NCI-H510A treated with DMSO at 0.1 percent for 48 hours (cell line): Measurements from ENCODE around the gene KCNA10.

Experiments used
- DNase-seq: peaks from one replicate; lab custom pipeline; 2025; lab: John Stamatoyannopoulos, UW

Gene KCNA10

DNA sequence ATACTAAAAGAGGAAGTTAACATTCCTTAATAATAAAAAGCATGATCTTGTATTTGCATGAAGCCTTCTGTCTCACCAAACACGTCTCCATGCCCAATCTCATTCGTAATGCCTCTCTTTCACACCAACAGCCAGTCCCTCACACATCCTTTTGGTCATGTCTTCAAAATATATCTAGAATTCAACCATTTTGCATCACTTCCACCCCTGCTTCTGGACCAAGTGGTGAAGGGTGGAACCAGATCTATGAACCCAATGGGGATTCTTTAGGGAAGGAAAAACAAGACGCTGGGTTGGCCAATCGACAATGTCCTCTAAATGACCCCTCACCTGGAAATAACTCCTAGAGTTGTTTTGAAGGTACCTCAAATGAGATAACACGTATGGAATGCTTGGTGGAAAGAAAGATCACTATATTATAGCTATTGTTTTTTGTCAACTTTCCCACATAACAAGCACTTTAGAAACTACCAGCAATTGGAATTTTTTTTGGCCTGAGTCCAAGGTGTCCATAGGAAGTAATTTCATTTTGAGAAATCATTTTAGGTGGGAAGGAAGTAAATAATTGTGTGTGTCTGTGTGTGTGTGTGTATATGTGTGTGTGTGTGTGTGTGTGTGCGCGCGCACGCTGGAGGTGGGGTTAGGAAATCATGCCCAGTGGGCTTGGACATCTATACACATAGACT, at the start of gene KCNA10:
TSS of gene KCNA10 (minus strand) at position 51 of the 686 bp plus-strand sequence. CDS start 388 bp downstream, outside the sequence.
- no peak for DNase-seq

DNA sequence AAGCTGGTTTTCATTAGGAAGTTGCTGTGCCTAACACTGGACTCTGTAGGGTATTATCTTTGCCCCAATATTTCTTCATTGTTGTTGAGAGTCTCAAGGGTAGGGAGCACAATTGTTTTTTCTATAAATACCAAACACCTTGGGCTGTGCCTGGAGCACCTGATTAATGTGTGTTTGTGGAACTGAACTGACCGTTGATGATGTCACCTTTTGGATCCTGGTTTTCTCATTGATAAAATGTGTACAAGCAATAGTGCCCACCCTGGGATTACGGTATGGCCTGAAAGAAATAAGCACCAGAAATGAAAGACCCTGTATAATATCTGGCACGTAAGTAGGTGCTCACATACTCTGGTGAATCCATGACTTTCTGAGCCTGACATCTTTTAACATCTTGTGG, 47.9 kb upstream of the KCNA10 start:
- DNase-seq = no peak

DNA sequence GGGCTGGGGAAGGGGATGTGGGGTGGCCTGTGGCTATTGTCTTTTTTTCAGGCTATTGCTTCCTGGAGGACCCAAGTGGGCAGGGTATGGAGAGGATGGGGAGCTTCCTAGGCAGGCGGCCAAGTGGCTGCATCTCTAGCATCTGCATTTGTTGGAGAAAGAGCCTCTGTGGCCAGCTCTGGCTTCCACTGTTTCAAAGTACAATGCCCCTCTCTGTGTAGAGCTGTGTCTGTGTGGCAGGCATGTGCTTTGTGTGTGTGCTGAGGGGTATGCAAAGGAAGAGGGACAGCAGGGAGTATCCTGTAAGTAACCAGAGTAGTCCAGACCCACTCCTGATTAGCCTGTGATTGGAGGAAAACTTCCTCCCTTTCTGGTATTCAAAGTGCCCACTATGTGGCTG, 46.6 kb upstream of the KCNA10 start:
- no peak for DNase-seq

DNA sequence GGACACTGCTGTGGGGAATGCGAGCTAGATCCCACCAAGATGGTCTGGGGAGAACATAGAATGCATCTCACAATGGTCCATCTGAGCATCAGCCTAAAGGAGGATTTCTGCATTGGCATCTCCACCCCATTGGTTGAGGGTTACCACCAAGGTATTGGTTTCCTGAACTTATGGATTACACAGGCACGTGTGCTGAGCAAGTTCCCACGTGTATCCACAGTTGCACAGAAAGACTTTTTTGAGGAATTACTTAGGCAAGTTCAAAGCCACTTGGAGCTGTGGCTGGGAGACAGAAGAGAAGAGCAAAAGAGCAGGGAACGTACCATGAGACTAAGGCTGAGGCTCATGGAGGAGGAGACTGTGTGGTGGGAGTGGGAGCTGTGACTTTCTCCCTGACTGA, 44.1 kb upstream of the KCNA10 start:
- DNase-seq = no peak

DNA sequence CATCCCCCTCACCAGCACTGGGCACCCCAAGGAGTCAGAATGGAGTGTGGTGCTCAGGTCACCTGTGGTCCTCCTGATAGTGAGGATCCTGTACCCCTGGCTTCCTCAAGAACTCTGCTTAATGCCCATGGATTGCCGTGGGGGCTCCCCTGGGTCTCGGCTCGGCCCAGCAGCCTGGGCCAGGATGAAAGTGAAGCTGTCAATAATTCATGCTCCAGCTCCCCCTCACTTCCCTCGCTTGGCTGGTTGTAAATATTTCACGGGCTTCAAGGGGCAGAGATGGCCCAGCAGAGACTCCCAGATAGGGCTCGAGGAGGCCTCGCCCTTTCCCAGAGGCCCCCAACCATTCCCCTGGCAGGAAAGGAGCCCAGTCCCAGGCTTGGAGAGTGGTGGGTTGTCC, 42.6 kb upstream of the KCNA10 start:
- no peak for DNase-seq

DNA sequence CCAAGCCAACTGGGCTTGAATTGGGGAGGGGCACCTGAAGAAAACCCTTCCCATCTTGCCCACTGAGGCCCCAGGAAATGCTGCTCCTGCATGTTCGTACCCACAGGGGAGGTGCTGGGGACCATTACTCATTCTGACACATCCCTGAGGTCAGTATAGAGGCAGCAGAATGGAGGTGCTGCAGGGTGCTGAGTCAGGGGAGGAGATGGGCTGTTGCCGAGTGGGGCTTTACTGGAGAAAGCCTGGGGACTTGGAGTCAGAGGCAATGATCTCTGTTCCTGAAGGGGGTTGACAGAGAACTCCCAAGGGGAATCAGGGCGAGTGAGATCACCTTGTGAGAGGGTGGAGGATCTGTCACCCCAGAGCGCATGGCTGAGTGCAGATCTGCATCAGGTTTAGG, 40.2 kb upstream of the KCNA10 start:
- DNase-seq = no peak

DNA sequence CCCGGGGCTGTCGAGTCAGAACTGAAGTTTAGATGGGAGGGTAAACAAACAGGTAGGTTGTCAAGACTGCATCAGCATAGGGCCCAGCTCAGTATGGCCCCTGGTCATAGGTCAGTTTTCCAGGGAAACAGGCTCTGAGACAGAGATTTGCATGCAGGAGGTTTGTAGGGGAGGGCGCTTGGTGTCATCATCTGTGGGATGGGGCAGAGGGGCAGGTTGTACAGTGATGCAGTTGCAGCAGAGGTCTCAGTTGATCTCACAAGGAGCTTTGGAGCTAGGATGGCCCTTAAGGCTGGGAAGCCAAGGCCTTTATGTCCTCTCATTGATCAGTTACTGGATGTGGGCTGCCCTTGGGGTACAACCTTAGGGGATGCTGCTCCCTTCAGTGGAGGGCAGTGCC, 38.5 kb upstream of the KCNA10 start:
- DNase-seq = no peak

DNA sequence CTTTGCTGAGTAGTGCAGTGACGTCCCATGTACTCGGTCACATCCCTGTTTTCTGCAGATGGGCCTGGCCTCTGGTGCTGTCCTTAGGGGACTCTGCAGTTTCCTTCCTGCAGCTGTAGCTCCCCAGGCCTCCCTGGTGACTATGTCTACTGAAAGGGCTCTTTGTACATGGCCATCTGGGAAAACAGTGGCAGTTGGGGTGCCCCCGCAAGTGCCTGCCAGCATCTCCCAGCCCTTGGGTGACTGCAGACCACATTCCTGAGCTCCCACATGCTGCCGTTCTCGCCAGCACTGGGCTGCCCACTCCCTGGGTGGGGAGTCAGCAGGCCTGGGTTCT, 37.5 kb upstream of the KCNA10 start:
- no peak for DNase-seq

DNA sequence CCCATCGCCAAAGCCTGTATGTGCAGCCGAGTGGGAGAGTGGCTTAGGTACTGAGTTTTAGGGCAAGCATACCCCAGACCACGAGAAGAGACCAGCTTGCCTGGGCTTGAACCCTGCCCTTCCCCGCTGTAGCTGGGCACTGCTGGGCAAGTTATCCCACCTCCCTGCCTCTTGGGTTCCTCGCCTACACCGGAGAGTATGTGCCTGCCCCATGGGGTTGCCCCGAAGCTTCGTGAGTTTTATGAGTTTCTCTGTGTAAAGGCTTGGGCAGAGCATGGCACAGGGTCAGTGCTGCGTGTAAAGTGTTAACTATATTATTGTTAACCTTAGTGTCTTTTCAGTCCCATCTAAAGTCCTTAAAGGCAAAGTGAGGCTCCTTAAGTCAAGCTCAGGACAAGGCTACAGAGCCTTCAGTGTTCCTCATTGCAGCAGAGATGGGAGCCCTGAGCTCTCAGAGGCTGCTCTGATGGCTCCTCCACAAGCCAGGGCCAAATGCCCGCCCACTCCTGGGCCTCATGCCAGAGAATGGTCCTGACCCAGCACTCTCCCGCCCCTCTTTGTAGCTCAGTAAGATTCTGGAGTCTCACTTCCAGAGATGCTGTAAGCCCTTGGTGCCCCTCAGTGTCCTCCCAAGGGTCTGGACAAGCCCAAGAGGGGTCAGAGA, 37.0 kb upstream of the KCNA10 start:
- no peak for DNase-seq

DNA sequence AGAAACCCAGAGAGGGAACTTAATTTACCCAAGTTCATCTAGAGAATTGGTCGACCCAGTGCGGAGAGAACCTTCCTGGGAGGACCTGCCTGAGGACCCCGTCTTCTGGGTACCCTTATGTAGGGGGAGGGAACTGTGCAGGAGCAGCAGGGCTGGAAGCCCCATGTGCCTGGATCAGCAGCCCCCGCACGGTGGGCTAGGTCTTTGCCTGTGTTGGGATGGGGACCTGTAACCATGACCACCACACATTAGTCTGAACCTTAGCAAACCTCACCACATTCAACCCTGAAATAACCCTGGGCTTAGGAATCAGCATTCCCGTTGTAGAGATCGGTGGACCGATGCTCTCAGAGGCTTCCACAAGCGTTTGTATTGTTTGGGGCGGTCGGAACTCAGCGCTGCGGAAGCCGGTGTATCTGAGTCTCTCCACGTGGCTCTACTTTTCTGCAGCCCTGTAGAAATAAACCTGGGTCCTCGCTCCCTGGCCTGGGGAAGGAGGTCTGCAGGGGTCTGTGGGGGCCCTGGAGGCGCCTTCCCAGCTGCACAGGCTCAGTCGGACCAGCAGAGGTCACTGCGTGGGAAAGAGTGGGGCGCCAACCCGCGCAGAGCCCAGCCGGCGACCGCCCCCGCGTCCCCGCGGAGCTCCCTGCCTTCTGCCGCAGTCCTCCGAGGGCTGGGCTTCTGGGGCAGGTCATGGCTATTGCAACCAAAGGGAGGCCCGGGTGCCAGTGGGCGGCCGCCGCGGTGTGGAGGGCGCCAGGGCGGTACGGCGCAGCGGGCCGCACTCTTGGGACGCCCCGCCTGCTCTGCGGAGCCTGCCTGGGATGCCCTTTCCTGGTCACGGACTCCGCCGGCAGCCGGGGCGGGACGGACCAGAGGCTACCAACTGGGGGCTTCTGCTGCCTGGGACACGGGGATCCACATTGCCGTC, 36.2 kb upstream of the KCNA10 start:
- no peak for DNase-seq

DNA sequence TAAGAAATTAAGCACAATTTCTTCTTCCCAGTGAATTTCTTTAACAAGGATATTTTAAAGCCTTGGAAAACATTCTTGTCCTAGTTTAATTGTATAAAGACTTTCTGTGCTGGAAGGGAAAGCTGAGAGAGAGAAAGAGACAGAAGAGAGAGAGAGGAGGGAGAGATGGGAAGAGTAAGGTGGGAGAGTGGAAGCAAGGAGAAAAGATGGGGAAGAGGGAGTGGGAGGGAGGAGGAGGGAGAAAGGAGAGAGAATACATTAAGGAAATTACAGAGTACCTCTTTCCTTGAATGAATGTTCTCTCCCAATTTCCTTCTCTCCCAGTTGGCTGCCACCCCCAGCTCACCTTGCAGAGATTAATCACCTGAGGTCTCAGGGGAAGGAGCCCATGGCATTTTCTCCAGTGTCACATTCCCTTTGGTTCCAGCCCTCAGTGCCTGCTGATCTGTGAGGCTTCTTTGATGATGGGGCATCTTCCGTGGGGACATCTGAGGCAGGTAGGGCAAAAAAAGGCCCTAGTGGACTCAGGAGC, 32.4 kb upstream of the KCNA10 start:
- DNase-seq = no peak

DNA sequence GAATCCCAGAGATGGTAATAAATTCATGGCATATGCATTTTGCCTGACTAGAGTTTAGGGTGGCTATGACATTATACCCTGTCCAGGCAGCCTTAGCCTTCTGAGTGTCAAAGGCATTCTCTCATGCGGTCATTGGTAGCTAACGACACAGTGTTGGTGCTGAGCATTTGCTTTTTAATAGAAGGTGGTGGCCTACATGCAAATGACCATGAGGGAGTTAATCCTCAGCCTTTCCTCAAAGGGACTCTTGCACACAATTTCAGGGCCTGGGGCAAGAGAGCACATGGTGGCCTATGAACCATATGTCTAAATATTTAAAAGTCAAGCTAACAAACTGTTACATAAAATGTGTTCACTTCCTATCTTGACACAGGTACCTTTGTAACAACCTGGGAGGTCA, 30.9 kb upstream of the KCNA10 start:
- DNase-seq = no peak

DNA sequence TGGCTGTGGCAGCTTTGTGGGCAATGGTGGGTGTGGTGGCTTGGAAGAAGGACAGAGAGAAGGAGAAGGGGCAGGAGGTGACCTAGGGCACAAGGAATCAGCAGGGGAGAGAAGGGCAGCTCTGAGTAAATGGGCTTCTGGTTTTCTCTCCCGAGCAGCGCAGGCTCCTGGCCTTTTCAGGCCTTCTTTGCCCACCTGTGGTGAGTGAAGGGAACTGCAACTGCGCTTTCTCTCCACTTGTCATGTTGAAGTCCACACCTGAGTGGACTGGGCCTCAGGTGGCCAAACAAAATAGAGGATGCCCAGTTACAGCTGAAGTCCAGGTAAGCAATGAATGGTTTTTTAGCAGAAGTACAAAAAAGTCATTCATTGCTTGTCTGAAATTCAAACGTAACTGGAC, 29.4 kb upstream of the KCNA10 start:
- DNase-seq = peak; percentile 56

DNA sequence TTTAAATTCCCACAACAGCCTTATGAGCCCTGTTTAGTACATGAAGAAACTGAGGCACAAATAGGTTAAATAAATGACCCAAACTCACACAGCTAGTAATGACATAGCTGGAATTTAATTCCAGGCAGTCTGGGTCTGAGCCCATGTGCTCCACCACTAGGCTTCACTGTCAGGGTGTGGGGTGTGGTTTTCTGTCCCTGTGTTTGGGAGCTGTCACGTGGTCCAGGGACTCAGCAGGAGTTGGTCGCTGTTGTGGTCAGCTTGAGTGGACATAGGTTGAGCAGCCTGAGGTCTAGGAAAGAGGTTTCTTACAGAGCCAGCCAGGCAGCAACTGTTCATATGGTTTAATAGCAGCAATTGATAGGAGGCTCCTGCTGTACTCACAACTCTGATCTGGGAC, 28.0 kb upstream of the KCNA10 start:
- no peak for DNase-seq

DNA sequence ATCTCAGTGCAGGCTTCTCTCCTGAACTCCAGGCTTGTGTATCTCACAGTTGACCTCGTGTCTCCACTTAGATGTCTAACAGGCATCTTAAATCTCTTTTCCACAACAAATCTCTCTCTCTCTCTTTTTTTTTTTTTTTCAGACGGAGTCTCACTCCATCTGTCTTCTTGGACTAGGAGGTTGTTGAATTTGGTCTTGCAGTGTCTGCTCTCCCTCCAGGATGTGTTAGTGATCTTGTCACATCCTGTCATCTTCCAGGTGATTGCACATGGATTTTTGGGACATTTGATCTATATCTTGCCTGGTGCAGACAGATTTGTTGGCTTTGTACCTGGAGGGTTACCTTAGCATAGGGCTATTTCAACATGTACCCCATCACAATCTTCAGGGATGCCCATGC, 26.5 kb upstream of the KCNA10 start:
- no peak for DNase-seq

DNA sequence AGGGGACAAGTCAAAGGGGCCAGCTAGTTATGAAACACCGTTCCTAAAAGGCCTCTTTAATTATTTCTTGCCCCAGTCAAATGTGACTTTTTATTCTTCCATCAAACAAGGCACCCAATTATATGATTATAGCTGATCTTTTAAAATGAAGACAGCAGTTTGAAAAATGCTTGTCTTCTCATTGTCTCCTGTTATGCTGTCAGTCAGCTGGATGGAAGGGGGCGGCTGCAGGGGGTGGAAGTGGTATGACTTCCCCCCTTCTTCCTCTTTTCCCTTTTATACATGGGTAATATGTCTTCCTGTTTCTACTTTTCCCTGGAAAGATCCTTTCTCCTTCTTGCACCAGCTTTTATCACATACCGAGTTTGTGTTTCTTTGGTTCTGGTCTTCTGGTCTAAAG, 25.8 kb upstream of the KCNA10 start:
- no peak for DNase-seq

DNA sequence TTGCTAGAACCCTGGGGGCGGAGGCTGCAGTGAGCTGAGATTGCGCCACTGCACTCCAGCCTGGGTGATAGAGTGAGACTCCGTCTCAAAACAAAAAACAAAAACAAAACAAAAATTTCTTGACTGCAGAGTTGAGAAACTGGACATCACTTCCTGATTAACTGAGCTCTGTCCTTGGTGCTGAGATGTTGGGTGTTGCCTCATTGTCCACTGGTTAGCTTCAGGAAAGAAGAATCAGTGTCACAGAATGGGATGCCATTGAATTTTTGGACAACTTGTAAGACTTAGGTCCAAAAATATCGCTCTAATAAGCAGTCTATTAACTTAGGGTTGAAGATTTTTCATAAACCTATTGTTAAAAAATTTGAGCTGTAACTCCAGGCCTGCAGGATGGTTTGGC, 23.8 kb upstream of the KCNA10 start:
- DNase-seq = no peak

DNA sequence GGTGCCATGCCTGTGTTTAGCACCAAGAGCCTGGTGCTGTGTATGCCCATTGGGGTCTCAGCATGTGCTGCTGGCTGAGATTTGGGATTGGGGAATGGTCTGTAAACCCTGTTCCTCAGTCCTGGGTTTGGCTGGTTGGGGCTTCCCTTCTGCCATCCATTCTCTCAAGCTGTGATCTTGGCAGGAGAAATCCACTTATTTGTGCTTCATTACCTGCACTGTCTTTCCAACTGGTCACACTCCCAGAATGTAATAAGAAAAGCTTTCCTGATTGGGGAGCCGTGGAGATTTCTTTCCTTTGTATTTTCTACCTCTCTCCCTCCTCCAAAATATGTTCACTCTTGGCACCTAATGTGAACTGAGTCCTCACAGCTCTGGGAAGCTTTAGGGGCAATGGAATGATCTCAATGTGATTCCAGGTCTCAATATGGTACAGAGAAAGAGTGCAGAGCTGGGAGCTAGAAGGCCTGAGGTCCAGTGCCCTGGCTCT, 23.0 kb upstream of the KCNA10 start:
- no peak for DNase-seq

DNA sequence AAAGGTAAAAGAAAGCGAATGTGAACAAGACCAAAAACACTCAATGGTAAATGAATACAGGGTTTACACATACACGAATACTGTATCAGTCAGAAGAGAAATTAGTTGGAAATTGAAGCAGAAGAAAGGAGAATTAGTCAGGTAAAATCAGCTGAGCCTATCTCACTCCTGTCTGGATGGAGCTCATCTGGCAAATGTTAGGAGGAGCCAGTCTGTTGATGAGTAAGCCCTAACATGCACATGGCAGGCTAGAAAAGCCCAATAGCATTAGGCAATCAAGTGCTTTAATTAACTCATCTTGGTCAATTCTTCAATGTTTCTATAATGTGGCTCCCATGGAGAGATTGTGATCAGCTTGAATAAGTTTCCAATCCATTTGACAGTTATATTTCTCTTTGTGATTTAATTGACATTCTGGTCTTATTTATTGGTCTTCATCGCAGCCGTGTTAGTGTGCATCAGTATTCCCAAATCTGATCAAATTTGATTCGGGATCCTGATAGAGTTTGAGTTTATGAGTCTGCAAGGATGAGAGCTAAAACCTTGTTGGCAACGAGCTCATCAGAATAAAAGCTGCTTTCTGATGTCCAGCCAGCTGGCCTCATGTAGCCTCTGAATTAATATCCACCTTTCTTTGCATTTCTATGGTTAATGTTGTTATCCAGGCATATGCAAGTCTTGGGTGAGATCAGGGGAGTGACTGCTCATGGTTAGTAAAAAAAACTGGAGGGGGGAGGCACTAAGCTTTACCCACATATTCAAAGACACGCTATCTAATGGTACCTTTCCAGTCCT, 22.1 kb upstream of the KCNA10 start:
- DNase-seq = no peak

DNA sequence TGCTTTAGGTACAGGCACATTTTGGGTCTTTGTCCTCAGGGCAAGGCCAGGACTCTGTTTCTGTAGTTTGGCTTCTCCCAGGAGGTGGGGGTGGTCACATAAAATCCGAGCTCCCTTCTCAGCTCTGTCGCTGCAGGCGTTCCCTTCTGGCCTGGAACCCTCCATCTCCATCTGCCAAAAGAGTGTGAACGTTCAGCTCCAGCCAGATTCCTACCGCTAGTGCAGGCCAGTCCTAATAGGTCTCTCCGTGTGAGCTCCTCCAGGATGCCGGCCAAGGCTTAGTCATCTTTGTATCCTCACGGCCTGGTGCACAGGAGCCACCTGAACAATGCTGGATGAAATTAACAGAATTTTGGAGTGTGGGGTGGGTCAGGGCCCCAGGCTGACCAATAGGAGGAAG, 19.9 kb upstream of the KCNA10 start:
- no peak for DNase-seq

DNA sequence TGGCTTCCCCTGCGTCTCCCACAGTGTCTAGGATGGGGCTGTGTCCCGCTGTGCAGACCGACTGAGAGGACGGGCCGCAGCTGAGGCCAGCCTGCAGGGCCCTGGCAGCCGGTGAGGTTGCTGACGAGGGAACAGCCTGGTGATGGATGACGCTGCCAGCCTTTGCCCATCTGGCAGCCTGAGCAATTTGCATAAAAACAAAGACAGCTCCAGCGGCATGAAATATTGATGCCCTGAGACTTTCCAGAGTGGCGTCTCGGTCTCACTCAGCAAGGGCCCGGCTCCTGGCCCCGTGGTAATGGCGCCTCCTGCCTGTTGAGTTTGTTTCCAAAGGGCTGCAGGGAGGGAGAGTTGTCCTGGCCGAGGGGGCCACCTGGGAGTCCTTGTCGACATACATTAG, 19.1 kb upstream of the KCNA10 start:
- no peak for DNase-seq

DNA sequence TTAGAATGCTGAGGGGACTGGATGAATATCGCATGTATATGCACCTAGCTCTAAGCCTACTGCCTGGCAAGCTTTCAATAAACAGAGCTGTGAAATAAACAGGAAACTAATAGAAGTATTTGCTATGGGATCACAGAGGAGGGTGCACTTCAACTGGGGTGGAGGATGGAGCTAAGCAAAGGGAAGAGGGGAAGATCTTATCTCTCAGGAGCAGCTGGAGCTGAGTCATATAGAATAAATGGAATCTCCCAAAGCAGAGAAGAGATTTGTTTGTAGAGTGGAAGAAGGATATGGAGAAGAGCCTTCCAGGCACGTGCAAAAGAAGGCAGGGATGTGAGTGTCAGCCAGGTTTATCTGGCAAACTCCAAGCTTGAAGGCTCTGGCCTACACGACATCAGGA, 17.0 kb upstream of the KCNA10 start:
- peak; percentile 80 for DNase-seq
